SK-N-SH treated with all-trans-retinoic acid at 6 μM for 48 hours (cell line): ENCODE data around the gene MTAP.

Experiments
- ATAC-seq: fragments of 200-7000 bp; cut with Tn5 transposase; 3 replicates; pipeline ENCODE4 v1.9.1; 2020; ENCODE audit warnings: mild to moderate bottlenecking, moderate library complexity
- BACH2 ChIP-seq: fragments of 250-450 bp; sonication (Bioruptor Pico); IDR thresholded peaks from 2 replicates; pipeline ENCODE4 v1.9.0; 2021; ENCODE audit warnings: mild to moderate bottlenecking, borderline replicate concordance
- CREB5 ChIP-seq: fragments of 250-450 bp; sonication (Bioruptor Pico); IDR thresholded peaks from 2 replicates; pipeline ENCODE4 v1.5.1; 2020; ENCODE audit warnings: low read depth, mild to moderate bottlenecking, moderate library complexity
- CSDC2 ChIP-seq: fragments of 250-450 bp; sonication (Bioruptor Pico); IDR thresholded peaks from 2 replicates; pipeline ENCODE4 v1.5.0; 2020; ENCODE audit warnings: mild to moderate bottlenecking, moderate library complexity
- GLIS3 ChIP-seq: fragments of 250-450 bp; sonication (Bioruptor Pico); IDR thresholded peaks from 2 replicates; pipeline ENCODE4 v1.5.0; 2020; ENCODE audit warnings: mild to moderate bottlenecking, moderate library complexity
- OSR1 ChIP-seq: fragments of 250-450 bp; sonication (Bioruptor Pico); IDR thresholded peaks from 2 replicates; pipeline ENCODE4 v1.8.0; 2022; ENCODE audit warnings: moderate library complexity, mild to moderate bottlenecking, inconsistent platforms
- PPARA ChIP-seq: fragments of 250-450 bp; sonication (Bioruptor Pico); IDR thresholded peaks from 2 replicates; pipeline ENCODE4 v1.5.0; 2020; ENCODE audit warnings: mild to moderate bottlenecking, borderline replicate concordance
- TCF4 ChIP-seq: fragments of 250-450 bp; sonication (Bioruptor Pico); IDR thresholded peaks from 2 replicates; pipeline ENCODE4 v1.8.0; 2021; ENCODE audit warnings: mild to moderate bottlenecking, moderate library complexity, borderline replicate concordance
- TSHZ2 ChIP-seq: fragments of 250-450 bp; sonication (Bioruptor Pico); IDR thresholded peaks from 2 replicates; pipeline ENCODE4 v1.5.0; 2020; ENCODE audit warnings: mild to moderate bottlenecking, moderate library complexity
- ZC3H10 ChIP-seq: fragments of 250-450 bp; sonication (Bioruptor Pico); IDR thresholded peaks from 2 replicates; pipeline ENCODE4 v1.5.1; 2021; ENCODE audit warnings: mild to moderate bottlenecking, moderate library complexity
- ZFP3 ChIP-seq: fragments of 250-450 bp; sonication (Bioruptor Pico); IDR thresholded peaks from 2 replicates; pipeline ENCODE4 v1.5.0; 2020; ENCODE audit warnings: mild to moderate bottlenecking, moderate library complexity
- ZFP30 ChIP-seq: fragments of 450-650 bp; formaldehyde crosslinking; IDR thresholded peaks from 2 replicates; pipeline ENCODE4 v1.5.0; 2022; ENCODE audit warnings: mild to moderate bottlenecking, moderate library complexity
- ZNF565 ChIP-seq: fragments of 450-650 bp; formaldehyde crosslinking; conservative IDR thresholded peaks from 2 replicates; pipeline ENCODE4 v1.5.0; 2020; ENCODE audit warnings: low read depth, mild to moderate bottlenecking, moderate library complexity
- ZNF70 ChIP-seq: fragments of 450-650 bp; formaldehyde crosslinking; IDR thresholded peaks from 2 replicates; pipeline ENCODE4 v1.5.0; 2020; ENCODE audit warnings: mild to moderate bottlenecking, moderate library complexity
- ZNF8 ChIP-seq: fragments of 450-650 bp; formaldehyde crosslinking; IDR thresholded peaks from 2 replicates; pipeline ENCODE4 v1.5.0; 2020; ENCODE audit warnings: mild to moderate bottlenecking, moderate library complexity
- TF ChIP-seq, protein P1 (sequence below): fragments of 250-450 bp; sonication (Bioruptor Pico); IDR thresholded peaks from 2 replicates; pipeline ENCODE4 v1.5.1; 2021; ENCODE audit warnings: mild to moderate bottlenecking, moderate library complexity
- TF ChIP-seq, protein P2 (sequence below): fragments of 250-450 bp; sonication (Bioruptor Pico); IDR thresholded peaks from 2 replicates; pipeline ENCODE4 v1.8.0; 2021; ENCODE audit warnings: low read depth, mild to moderate bottlenecking, moderate library complexity, borderline replicate concordance

MTAP gene

DNA sequence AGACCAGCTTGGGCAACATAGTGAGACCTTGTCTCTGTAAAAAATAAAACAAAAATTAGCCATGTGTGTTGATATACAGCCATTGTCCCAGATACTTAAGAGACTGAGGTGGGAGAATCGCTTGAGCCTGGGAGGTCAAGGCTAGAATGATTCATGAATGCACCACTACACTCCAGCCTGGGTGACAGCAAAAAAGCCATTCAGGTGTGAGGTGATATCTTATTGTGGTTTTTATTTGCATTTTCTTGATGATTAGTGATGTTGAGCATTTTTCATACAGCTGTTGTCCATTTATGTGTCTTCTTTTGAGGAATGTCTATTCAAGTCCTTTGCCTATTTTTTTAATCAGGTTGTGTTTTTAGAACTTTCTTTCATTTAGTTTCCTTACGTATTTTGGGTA lies 23.2 kb downstream of the MTAP start:
- TF ChIP-seq CREB5 (CRISPR knock-in tag), result no peak
- ATAC-seq, result no peak

GRCh38 chr9:21828853-21829410 lies 26.5 kb downstream of the MTAP start:
- TF ChIP-seq TSHZ2, result no peak
- TF ChIP-seq, all 23 proteins: peak for 0
- ATAC-seq, result no peak

DNA sequence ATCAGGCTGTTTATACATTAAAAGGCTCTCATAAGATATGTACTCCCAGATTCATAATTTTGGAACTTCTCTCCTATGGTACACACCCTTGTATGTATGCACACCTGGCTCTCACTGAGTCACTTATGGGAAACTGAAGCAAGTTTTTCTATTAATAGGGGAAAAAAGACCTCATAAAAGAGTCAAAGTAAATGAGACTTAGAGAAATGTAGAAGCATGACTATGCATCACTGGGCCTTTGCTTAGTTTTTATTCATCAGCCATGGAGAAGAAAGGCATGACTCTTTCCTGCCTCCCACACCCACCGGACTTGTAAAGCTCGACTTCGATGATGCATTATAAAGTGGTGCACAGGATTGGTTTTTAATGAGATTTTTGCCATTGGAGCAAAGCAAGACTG lies 28.2 kb downstream of the MTAP start:
- ATAC-seq, result no peak
- TF ChIP-seq ZNF8 (CRISPR knock-in tag) (no peak), BACH2 (CRISPR knock-in tag) (no peak), CSDC2 (no peak)
- TF ChIP-seq, all 23 proteins: peak for 0

DNA sequence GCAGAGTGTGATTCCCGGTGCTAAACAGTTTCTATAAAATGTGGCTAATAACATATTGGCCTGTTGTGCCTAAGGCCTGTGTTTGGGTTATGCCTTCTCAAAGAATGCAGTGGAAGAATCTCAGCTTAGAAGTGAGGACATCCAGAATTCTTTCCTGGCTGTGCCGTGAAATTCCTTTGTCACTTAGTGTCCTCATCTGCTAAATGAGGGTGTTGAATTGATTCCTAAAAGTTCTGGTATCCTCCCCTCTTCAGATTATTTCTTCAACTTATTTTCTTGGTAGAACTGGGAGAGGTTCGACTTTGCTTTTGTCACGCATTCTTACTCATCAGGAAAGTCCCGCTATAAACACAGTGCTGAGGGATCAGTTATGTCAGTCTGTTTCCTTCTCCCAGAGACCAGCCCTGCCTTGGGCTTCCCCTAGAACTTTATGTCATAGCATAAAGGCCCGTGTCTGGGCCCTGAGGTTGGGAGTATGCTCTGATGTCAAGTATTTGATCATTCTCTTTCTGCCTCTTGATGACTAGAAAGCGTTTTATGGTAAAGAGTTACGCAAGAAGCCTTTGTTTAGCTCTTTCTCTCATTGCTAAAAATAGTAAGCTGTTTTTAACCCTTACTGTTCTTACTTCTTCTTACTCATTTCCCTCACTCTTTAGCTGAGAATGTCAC lies 29.5 kb downstream of the MTAP start:
- no peak for ATAC-seq
- TF ChIP-seq ZFP30 (CRISPR knock-in tag), result no peak
- TF ChIP-seq, protein P1, sequence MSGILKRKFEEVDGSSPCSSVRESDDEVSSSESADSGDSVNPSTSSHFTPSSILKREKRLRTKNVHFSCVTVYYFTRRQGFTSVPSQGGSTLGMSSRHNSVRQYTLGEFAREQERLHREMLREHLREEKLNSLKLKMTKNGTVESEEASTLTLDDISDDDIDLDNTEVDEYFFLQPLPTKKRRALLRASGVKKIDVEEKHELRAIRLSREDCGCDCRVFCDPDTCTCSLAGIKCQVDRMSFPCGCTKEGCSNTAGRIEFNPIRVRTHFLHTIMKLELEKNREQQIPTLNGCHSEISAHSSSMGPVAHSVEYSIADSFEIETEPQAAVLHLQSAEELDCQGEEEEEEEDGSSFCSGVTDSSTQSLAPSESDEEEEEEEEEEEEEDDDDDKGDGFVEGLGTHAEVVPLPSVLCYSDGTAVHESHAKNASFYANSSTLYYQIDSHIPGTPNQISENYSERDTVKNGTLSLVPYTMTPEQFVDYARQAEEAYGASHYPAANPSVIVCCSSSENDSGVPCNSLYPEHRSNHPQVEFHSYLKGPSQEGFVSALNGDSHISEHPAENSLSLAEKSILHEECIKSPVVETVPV (CRISPR knock-in tag), result no peak
- TF ChIP-seq OSR1 (CRISPR knock-in tag), result no peak
- TF ChIP-seq ZC3H10 (CRISPR knock-in tag), result no peak
- no peak for TF ChIP-seq GLIS3 (CRISPR knock-in tag)
- no peak for TF ChIP-seq CSDC2
- TF ChIP-seq ZNF8 (CRISPR knock-in tag), result no peak
- TF ChIP-seq PPARA (CRISPR knock-in tag), result no peak
- no peak for TF ChIP-seq TSHZ2
- TF ChIP-seq, protein P2, sequence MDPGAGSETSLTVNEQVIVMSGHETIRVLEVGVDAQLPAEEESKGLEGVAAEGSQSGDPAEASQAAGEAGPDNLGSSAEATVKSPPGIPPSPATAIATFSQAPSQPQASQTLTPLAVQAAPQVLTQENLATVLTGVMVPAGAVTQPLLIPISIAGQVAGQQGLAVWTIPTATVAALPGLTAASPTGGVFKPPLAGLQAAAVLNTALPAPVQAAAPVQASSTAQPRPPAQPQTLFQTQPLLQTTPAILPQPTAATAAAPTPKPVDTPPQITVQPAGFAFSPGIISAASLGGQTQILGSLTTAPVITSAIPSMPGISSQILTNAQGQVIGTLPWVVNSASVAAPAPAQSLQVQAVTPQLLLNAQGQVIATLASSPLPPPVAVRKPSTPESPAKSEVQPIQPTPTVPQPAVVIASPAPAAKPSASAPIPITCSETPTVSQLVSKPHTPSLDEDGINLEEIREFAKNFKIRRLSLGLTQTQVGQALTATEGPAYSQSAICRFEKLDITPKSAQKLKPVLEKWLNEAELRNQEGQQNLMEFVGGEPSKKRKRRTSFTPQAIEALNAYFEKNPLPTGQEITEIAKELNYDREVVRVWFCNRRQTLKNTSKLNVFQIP (CRISPR knock-in tag), result no peak
- TF ChIP-seq TCF4 (CRISPR knock-in tag), result no peak

- TF ChIP-seq ZFP3 (CRISPR knock-in tag) (no peak), PPARA (CRISPR knock-in tag) (no peak), GLIS3 (CRISPR knock-in tag) (no peak), OSR1 (CRISPR knock-in tag) (no peak), TCF4 (CRISPR knock-in tag) (no peak), ZNF70 (no peak), CSDC2 (no peak), ZNF565 (no peak)
- no peak for ATAC-seq
Observed at GRCh38 chr9:21833090-21833801, 30.8 kb downstream of the MTAP start.
